ENCODE results near the gene CENPT.
A peak's percentile ranks its signal among the peaks of the same experiment; 100 is the strongest.

CENPT gene, protein sequence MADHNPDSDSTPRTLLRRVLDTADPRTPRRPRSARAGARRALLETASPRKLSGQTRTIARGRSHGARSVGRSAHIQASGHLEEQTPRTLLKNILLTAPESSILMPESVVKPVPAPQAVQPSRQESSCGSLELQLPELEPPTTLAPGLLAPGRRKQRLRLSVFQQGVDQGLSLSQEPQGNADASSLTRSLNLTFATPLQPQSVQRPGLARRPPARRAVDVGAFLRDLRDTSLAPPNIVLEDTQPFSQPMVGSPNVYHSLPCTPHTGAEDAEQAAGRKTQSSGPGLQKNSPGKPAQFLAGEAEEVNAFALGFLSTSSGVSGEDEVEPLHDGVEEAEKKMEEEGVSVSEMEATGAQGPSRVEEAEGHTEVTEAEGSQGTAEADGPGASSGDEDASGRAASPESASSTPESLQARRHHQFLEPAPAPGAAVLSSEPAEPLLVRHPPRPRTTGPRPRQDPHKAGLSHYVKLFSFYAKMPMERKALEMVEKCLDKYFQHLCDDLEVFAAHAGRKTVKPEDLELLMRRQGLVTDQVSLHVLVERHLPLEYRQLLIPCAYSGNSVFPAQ

DNA sequence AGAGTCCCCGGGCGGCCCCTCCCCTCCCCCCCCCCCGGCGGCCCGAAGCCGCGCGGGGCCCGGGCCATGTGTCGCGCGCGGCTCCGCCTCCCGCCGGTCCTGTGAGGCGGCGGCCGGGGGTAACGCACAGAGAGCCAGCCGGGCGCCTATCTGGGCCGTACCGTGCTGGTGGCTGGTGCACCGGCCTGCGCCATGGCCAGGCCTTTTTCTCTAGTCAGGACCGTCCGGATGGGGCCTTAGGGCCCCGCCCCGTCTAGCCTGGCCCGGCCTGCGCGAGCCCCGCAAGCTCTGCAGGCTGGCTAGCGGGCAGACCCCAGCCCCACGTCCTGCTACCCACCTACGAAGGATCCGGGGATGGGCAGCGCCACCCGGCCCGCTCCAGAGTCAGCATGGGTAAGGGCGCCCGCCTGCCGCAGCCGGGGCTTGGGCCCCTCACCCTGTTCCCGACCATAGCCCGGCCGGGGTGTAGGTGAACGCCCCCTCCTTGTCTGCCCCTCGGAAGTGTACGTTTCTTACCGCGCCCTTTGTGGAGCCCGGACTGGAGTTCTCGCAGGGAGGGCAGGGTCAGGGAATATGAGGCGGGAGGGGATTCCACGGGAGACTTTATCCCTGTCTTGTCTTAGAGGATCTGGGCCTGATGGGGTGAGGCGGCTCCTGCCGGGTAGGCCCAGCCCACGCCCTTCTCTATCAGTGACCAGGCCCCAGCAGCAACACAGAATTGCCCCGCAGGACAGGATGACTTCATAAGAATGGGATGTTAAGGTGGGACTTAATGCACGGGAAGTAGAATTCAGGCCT is at the start of gene CENPT:
TSS of gene CENPT (minus strand) at position 630 of the 798 bp plus-strand sequence. CDS start 13,834 bp downstream, outside the sequence.
- peak within 1 kb of the TSS; percentile 83 for H3K4me3 ChIP-seq (ENCODE audit: low read depth, low read length)
- peak within 1 kb of the TSS; percentile 88 for H3K27ac ChIP-seq
- H3K79me2 ChIP-seq = peaks cover 50% of the 10 kb centered on the region
- H3K27me3 ChIP-seq (ENCODE audit: control insufficient read depth, insufficient read depth, low read length) = no peaks in the 10 kb centered on the region
- no peaks in the 10 kb centered on the region for H3K9me3 ChIP-seq (ENCODE audit: control insufficient read depth, low read length)
- TF ChIP-seq, protein P1, sequence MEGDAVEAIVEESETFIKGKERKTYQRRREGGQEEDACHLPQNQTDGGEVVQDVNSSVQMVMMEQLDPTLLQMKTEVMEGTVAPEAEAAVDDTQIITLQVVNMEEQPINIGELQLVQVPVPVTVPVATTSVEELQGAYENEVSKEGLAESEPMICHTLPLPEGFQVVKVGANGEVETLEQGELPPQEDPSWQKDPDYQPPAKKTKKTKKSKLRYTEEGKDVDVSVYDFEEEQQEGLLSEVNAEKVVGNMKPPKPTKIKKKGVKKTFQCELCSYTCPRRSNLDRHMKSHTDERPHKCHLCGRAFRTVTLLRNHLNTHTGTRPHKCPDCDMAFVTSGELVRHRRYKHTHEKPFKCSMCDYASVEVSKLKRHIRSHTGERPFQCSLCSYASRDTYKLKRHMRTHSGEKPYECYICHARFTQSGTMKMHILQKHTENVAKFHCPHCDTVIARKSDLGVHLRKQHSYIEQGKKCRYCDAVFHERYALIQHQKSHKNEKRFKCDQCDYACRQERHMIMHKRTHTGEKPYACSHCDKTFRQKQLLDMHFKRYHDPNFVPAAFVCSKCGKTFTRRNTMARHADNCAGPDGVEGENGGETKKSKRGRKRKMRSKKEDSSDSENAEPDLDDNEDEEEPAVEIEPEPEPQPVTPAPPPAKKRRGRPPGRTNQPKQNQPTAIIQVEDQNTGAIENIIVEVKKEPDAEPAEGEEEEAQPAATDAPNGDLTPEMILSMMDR (IDR thresholded peaks at IDR 0.05) = no peak
- peak within 1 kb of the TSS; percentile 94 for H2AFZ ChIP-seq
- H3K4me2 ChIP-seq (ENCODE audit: low read length) = peak within 1 kb of the TSS; percentile 96
- H3K9ac ChIP-seq = peak within 1 kb of the TSS; percentile 32
- H3K36me3 ChIP-seq (ENCODE audit: control insufficient read depth, insufficient read depth, low read length) = no peaks in the 10 kb centered on the region
- H3K4me1 ChIP-seq = peaks cover 20% of the 10 kb centered on the region

DNA sequence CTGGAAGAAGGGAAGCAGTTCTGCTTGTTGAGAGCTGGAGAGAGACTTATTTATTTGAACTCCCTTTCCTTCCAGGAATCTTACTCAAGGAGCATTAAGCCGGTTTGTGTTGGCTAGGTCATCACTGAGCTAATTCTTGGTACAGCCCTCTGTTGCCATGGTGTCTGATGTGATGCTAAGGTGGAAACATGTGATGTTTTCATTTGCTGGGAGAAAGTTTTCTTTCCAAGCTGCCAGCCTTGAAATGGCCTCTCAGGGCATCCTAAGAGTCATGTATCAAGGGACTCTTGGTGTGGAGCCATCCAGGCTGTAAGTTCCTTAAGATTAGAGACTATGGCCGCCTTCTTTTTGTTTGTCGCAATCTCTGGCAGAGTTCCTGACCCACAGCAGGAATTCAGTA is 49.7 kb upstream of the CENPT start:
- TF ChIP-seq, protein P1 (IDR thresholded peaks at IDR 0.05) = no peak
- H3K27ac ChIP-seq = no peak overlapping the region
- peaks cover 12% of the 10 kb centered on the region for H3K4me1 ChIP-seq
- no peaks in the 10 kb centered on the region for H3K36me3 ChIP-seq (ENCODE audit: control insufficient read depth, insufficient read depth, low read length)
- H3K9ac ChIP-seq = no peak overlapping the region
- H3K4me3 ChIP-seq (ENCODE audit: low read depth, low read length) = no peak overlapping the region
- no peaks in the 10 kb centered on the region for H3K27me3 ChIP-seq (ENCODE audit: control insufficient read depth, insufficient read depth, low read length)
- H3K4me2 ChIP-seq (ENCODE audit: low read length) = peak overlapping the region; percentile 21
- H3K9me3 ChIP-seq (ENCODE audit: control insufficient read depth, low read length) = no peaks in the 10 kb centered on the region
- H3K79me2 ChIP-seq = peaks cover 71% of the 10 kb centered on the region
- no peak overlapping the region for H2AFZ ChIP-seq

DNA sequence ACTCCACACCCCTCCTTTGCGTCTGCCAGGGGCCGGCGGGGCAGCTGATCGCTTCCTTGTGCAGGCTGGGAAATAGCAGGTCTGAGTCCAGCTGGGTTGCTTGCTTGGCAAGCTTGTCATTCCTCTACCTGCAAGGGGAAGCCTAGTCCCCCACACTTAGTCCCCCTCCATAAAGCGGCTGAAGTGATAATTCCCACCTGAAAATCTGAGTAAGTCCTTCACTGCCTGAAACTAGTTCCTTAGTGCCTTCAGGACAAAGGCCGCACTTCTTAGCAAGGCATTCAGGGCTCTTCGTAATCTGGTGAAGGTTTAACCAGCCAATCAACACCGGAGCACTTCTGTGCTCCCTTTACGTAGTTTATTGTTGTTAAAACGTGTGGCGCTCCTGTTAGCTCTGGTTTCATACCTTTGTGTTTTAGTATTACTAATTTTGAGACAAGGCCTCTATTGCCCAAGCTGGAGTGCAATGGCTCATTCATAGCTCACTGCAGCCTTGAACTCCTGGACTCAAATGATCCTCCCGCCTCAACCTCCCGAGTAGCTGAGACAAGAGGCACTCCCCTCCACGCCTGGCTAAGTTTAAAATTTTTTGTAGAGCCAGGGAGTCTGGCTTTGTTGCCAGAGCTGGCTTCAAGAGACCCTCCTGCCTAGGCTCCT is 46.4 kb upstream of the CENPT start:
- TF ChIP-seq, protein P1 (IDR thresholded peaks at IDR 0.05) = no peak
- H3K27ac ChIP-seq = peak overlapping the region; percentile 82
- H3K4me1 ChIP-seq = peaks cover 9% of the 10 kb centered on the region
- no peaks in the 10 kb centered on the region for H3K9me3 ChIP-seq (ENCODE audit: control insufficient read depth, low read length)
- H2AFZ ChIP-seq = peak overlapping the region; percentile 88
- peaks cover 44% of the 10 kb centered on the region for H3K79me2 ChIP-seq
- H3K27me3 ChIP-seq (ENCODE audit: control insufficient read depth, insufficient read depth, low read length) = no peaks in the 10 kb centered on the region
- H3K9ac ChIP-seq = peak overlapping the region; percentile 56
- H3K4me3 ChIP-seq (ENCODE audit: low read depth, low read length) = peak overlapping the region; percentile 80
- no peaks in the 10 kb centered on the region for H3K36me3 ChIP-seq (ENCODE audit: control insufficient read depth, insufficient read depth, low read length)
- peak overlapping the region; percentile 77 for H3K4me2 ChIP-seq (ENCODE audit: low read length)

DNA sequence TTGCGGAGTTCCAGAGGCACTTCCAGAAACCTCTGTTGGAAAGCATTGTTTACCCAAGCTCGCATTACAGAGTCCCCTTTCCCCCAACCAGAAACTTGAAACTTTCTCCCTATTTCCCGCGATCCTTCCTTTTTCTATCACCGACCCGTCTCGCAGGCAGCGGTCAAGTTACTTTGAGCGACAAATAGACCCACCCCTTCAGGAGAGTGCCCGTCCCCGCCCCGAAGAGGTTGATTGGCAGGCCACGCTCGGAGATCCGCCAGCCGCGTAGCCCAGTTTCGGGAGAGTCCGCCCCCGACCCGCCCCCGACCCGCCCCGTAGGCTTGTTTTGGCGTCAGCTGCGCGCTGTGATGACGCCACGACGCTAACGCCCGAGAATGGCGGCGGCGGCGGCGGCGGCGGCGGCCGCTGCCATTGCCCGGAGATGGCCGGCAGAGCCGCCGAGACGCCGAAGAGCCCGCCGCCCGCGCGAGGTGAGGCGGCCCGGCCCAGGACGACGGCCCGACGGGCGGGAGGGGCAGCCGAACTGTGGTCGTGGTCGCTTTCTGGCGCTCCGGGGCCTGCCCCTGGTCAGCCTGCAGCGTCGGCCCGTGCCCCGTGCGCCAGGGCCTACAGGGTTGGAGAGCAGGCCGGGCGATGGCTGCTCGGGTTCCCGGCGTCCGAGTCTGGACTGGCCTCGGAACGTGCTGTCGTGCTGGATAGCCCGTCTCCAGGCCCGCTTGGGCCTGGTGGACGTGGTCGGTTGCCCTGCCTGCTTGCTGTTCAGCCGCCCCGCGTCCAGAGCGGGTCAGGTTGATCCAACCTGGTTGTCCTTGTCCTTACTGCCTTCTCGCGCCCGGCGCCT is 45.6 kb upstream of the CENPT start, which contains the start of gene PSKH1:
TSS of gene PSKH1 (plus strand) at position 356 of the 844 bp plus-strand sequence. CDS start 15,496 bp downstream, outside the sequence.
- H3K27ac ChIP-seq = peak within 1 kb of the TSS; percentile 82
- H3K4me2 ChIP-seq (ENCODE audit: low read length) = peak within 1 kb of the TSS; percentile 91
- peak within 1 kb of the TSS; percentile 56 for H3K9ac ChIP-seq
- H3K79me2 ChIP-seq = peaks cover 39% of the 10 kb centered on the region
- H3K9me3 ChIP-seq (ENCODE audit: control insufficient read depth, low read length) = no peaks in the 10 kb centered on the region
- no peaks in the 10 kb centered on the region for H3K27me3 ChIP-seq (ENCODE audit: control insufficient read depth, insufficient read depth, low read length)
- H3K4me1 ChIP-seq = peaks cover 9% of the 10 kb centered on the region
- TF ChIP-seq, protein P1 (IDR thresholded peaks at IDR 0.05) = no peak
- peak within 1 kb of the TSS; percentile 88 for H2AFZ ChIP-seq
- H3K36me3 ChIP-seq (ENCODE audit: control insufficient read depth, insufficient read depth, low read length) = no peaks in the 10 kb centered on the region
- peak within 1 kb of the TSS; percentile 80 for H3K4me3 ChIP-seq (ENCODE audit: low read depth, low read length)

Measured in parathyroid adenoma (tissue), 2 donors.